Liver (tissue), 9 donors: ENCODE measurements around the gene GAB2. TPM values are rescaled to one million over a fixed set of nuclear protein-coding genes. Genes with fewer than 3 reads are reported as not detected.

ENCODE experiments used
- DNase-seq: peaks from one replicate; pipeline ENCODE4 v3.0.0-alpha.2; 2017; ENCODE audit warnings: low spot score
- H3K27ac ChIP-seq, 2 donors: one replicate each; pipeline ENCODE4 v1.7.0; 2013; ENCODE audit warnings: inconsistent platforms in 2 of 2, low read length in 2 of 2, control low read depth in 1 of 2, low read depth in 1 of 2, mild to moderate bottlenecking in 1 of 2
- H3K27me3 ChIP-seq, 4 donors: one replicate each; pipeline versions ENCODE4 v1.6.1 to v1.7.0; 2013; ENCODE audit warnings: low read length in 3 of 4, inconsistent platforms in 1 of 4, mild to moderate bottlenecking in 1 of 4, moderate library complexity in 1 of 4; ENCODE audit not compliant: control insufficient read depth in 4 of 4, insufficient read depth in 4 of 4
- H3K36me3 ChIP-seq, 4 donors: one replicate each; pipeline versions ENCODE4 v1.6.1 to v1.7.0; 2013; ENCODE audit warnings: low read length in 3 of 4, mild to moderate bottlenecking in 3 of 4, low read depth in 1 of 4, moderate library complexity in 1 of 4; ENCODE audit not compliant: control insufficient read depth in 4 of 4, insufficient read depth in 3 of 4
- H3K4me1 ChIP-seq, 4 donors: one replicate each; pipeline versions ENCODE4 v1.6.1 to v1.7.0; 2013; ENCODE audit warnings: low read length in 3 of 4, mild to moderate bottlenecking in 3 of 4, moderate library complexity in 1 of 4; ENCODE audit not compliant: control insufficient read depth in 4 of 4, insufficient read depth in 4 of 4
- H3K4me3 ChIP-seq, 3 donors: one replicate each; pipeline versions ENCODE4 v1.6.1 to v1.7.0; 2013; ENCODE audit warnings: low read length in 3 of 3, control low read depth in 1 of 3, low read depth in 1 of 3, mild to moderate bottlenecking in 1 of 3
- H3K9ac ChIP-seq, 2 donors: one replicate each; pipeline ENCODE4 v1.7.0; 2013; ENCODE audit warnings: low read length in 2 of 2, mild to moderate bottlenecking in 2 of 2, moderate library complexity in 2 of 2, control low read depth in 1 of 2, low read depth in 1 of 2
- H3K9me3 ChIP-seq, 4 donors: one replicate each; pipeline versions ENCODE4 v1.6.1 to v1.7.0; 2013; ENCODE audit warnings: low read length in 3 of 4; ENCODE audit not compliant: control insufficient read depth in 4 of 4
- ATF3 ChIP-seq: IDR thresholded peaks from 2 replicates; pipeline ENCODE4 v1.6.1; 2016; ENCODE audit warnings: antibody characterized with exemption
- CTCF ChIP-seq: fragments of 150-350 bp; IDR thresholded peaks from 2 replicates; pipeline ENCODE4 v1.5.1; 2017; ENCODE audit warnings: improper control_type of control experiment, low read depth, low read length; ENCODE audit not compliant: missing input control
- EGR1 ChIP-seq, 2 donors: IDR thresholded peaks; 2 replicates each; pipeline ENCODE4 v1.6.1; 2016 to 2018; ENCODE audit warnings: antibody characterized with exemption in 2 of 2, low read depth in 2 of 2
- FOXA1 ChIP-seq: IDR thresholded peaks from 2 replicates; pipeline ENCODE4 v1.6.1; 2016; ENCODE audit warnings: antibody characterized with exemption
- FOXA2 ChIP-seq: IDR thresholded peaks from 2 replicates; pipeline ENCODE4 v1.6.1; 2016; ENCODE audit warnings: antibody characterized with exemption
- GABPA ChIP-seq, 2 donors: IDR thresholded peaks in 1 of 2; conservative IDR thresholded peaks in 1 of 2; 2 replicates each; pipeline ENCODE4 v1.6.1; 2016; ENCODE audit warnings: antibody characterized with exemption in 2 of 2, mild to moderate bottlenecking in 1 of 2, moderate library complexity in 1 of 2
- HNF4A ChIP-seq, 2 donors: conservative IDR thresholded peaks; 2 replicates each; pipeline ENCODE4 v1.6.1; 2016; ENCODE audit warnings: antibody characterized with exemption in 2 of 2, mild to moderate bottlenecking in 2 of 2
- HNF4G ChIP-seq: IDR thresholded peaks from 2 replicates; pipeline ENCODE4 v1.6.1; 2016; ENCODE audit warnings: antibody characterized with exemption
- JUND ChIP-seq, 2 donors: IDR thresholded peaks; 2 replicates each; pipeline ENCODE4 v1.6.1; 2016; ENCODE audit warnings: antibody characterized with exemption in 2 of 2
- MAX ChIP-seq: IDR thresholded peaks from 2 replicates; pipeline ENCODE4 v1.6.1; 2016; ENCODE audit warnings: antibody characterized with exemption
- NR2F2 ChIP-seq: IDR thresholded peaks from 2 replicates; pipeline ENCODE4 v1.6.1; 2016; ENCODE audit warnings: antibody characterized with exemption
- RAD21 ChIP-seq, 2 donors: IDR thresholded peaks; 2 replicates each; pipeline ENCODE4 v1.6.1; 2016; ENCODE audit warnings: antibody characterized with exemption in 2 of 2, mild to moderate bottlenecking in 2 of 2
- RXRA ChIP-seq, 2 donors: IDR thresholded peaks; 2 replicates each; pipeline ENCODE4 v1.6.1; 2017 to 2018; ENCODE audit warnings: antibody characterized with exemption in 2 of 2, mild to moderate bottlenecking in 1 of 2
- SP1 ChIP-seq: IDR thresholded peaks from 2 replicates; pipeline ENCODE4 v1.6.1; 2018; ENCODE audit warnings: antibody characterized with exemption, mild to moderate bottlenecking
- TAF1 ChIP-seq: conservative IDR thresholded peaks from 2 replicates; pipeline ENCODE4 v1.6.1; 2016; ENCODE audit warnings: antibody characterized with exemption, mild to moderate bottlenecking
- YY1 ChIP-seq: IDR thresholded peaks from 2 replicates; pipeline ENCODE4 v1.6.1; 2016; ENCODE audit warnings: antibody characterized with exemption, mild to moderate bottlenecking
- WGBS: extraction: QIAGEN DNeasy Blood & Tissue Kit; methylation state at CpG from one replicate; pipeline ENCODE4 v1.1.7; 2013; 5-methylcytosine and 5-hydroxymethylcytosine counted together
- polyA plus RNA-seq, 2 donors: library from polyadenylated mRNA; stranded (reverse) in 1 of 2; unstranded in 1 of 2; fragments of 200-250 nt in 1 of 2; fragments of >200 nt in 1 of 2; fragmentation: Nextera tagmentation in 1 of 2; extraction: Ambion mirVana in 1 of 2; gene quantifications; one replicate each; pipeline versions ENCODE4 v1.2.1 to v1.2.3, GENCODE V29; 2013 to 2015
- total RNA-seq, 2 donors: library from RNA; depleted of rRNA; stranded (reverse); fragments of >200 nt; gene quantifications; one replicate each; pipeline ENCODE4 v1.2.3, GENCODE V29; 2014
- donor health status: healthy.
- donor health status: healthy.
- donor health status: healthy.
- donor health status: healthy.
- donor health status: healthy.

The GAB2 gene
- total and polyA plus RNA-seq, 4 donors = 1.3 to 3.6 (median 2.5) TPM

- H3K9ac ChIP-seq = no peak overlapping the region
- H3K4me1 ChIP-seq = no peaks in the 10 kb centered on the region
- H3K27me3 ChIP-seq = no peaks in the 10 kb centered on the region
- no peak for DNase-seq
- H3K9me3 ChIP-seq = peaks cover 7 to 10% (median 8%) of the 10 kb centered on the region in 4 donors
- H3K36me3 ChIP-seq = no peaks in the 10 kb centered on the region
- 96% methylated on average over 4 of the region's 4 CpGs for WGBS
- TF ChIP-seq FOXA1 (no peak), EGR1 (IDR thresholded peaks at IDR 0.05; ENCODE audit: low read depth in 2 of 2) (no peak), RXRA (IDR thresholded peaks at IDR 0.05) (no peak), NR2F2 (no peak), TAF1 (no peak), YY1 (no peak), ATF3 (no peak), HNF4G (no peak), RAD21 (IDR thresholded peaks at IDR 0.05) (no peak), HNF4A (conservative IDR thresholded peaks at IDR 0.05) (no peak), FOXA2 (no peak), SP1 (no peak), MAX (no peak), CTCF (no peak), GABPA (IDR thresholded peaks at IDR 0.05 in 1 of 2, conservative IDR thresholded peaks at IDR 0.05 in 1 of 2) (no peak)
- H3K4me3 ChIP-seq = no peak overlapping the region
- no peak overlapping the region for H3K27ac ChIP-seq
Observed at GRCh38 chr11:78384231-78384630, 33.4 kb downstream of the GAB2 start.

- Histone ChIP-seq H3K36me3 (no peaks in the 10 kb centered on the region), H3K9me3 (peaks cover 7 to 10% (median 8%) of the 10 kb centered on the region in 4 donors), H3K27me3 (no peaks in the 10 kb centered on the region), H3K4me1 (no peaks in the 10 kb centered on the region), H3K4me3 (no peak overlapping the region), H3K27ac (no peak overlapping the region), H3K9ac (no peak overlapping the region)
- no peak for TF ChIP-seq GABPA (IDR thresholded peaks at IDR 0.05 in 1 of 2, conservative IDR thresholded peaks at IDR 0.05 in 1 of 2)
- no peak for TF ChIP-seq CTCF
- TF ChIP-seq JUND (IDR thresholded peaks at IDR 0.05) = no peak
- 87% methylated on average over 4 of the region's 4 CpGs for WGBS
- DNase-seq = no peak
Observed at GRCh38 chr11:78381865-78382264, 35.8 kb downstream of the GAB2 start.
